A549 (cell line): ENCODE results near the gene SCAMP3. TPM values are rescaled to one million over a fixed set of nuclear protein-coding genes. Genes with fewer than 3 reads are reported as not detected.

Experiments
- ATAC-seq, 2 experiments: fragments of 200-7000 bp in 1 of 2; fragments of >200 bp in 1 of 2; cut with Nextera tagmentation in 1 of 2; cut with Tn5 transposase in 1 of 2; 3 replicates each; pipeline versions ENCODE4 v1.8.0 to v1.9.1; 2018 to 2020; ENCODE audit warnings: mild to moderate bottlenecking in 1 of 2, moderate library complexity in 1 of 2
- CTCF ChIA-PET: fragments of 300-600 bp; sonication (Branson Sonifier 250); formaldehyde crosslinking; extraction: SDS; loops from one replicate; lab custom pipeline; 2021; ENCODE audit warnings: antibody characterized with exemption, inconsistent platforms; lab: Yijun Ruan, JAX
- POLR2A ChIA-PET: fragments of 350-600 bp; formaldehyde crosslinking; extraction: SDS; loops from one replicate; lab custom pipeline; 2021; ENCODE audit warnings: antibody characterized with exemption, inconsistent platforms; lab: Yijun Ruan, JAX
- DNase-seq, 2 experiments: peaks; one replicate each; pipeline versions ENCODE4 v3.0.0 to v3.0.0-alpha.2; 2011 to 2016; ENCODE audit warnings: low read depth in 1 of 2, low spot score in 1 of 2
- FAIRE-seq: peaks from 2 replicates; lab custom pipeline; 2011; peaks lifted over from hg19 to GRCh38; lab: Jason Lieb, UNC
- H3K27ac ChIP-seq, 2 experiments: fragments of >200 bp; sonication (Bioruptor Twin); formaldehyde crosslinking; 3 replicates each; pipeline ENCODE4 v1.5.1; 2016 to 2017
- H3K4me1 ChIP-seq: fragments of >200 bp; sonication (Bioruptor Twin); formaldehyde crosslinking; 3 replicates; pipeline ENCODE4 v1.6.1; 2016
- H3K4me2 ChIP-seq: fragments of >200 bp; sonication (Bioruptor Twin); formaldehyde crosslinking; 3 replicates; pipeline ENCODE4 v1.6.1; 2016
- H3K4me3 ChIP-seq: fragments of >200 bp; sonication (Bioruptor Twin); formaldehyde crosslinking; 3 replicates; pipeline ENCODE4 v1.5.1; 2016
- H3K9me3 ChIP-seq: fragments of >200 bp; sonication (Bioruptor Twin); formaldehyde crosslinking; 3 replicates; pipeline ENCODE4 v1.6.1; 2016
- ATOH8 ChIP-seq: fragments of 250-450 bp; sonication (Bioruptor Pico); IDR thresholded peaks from 2 replicates; pipeline ENCODE4 v1.5.0; 2020; ENCODE audit warnings: low read depth, mild to moderate bottlenecking, moderate library complexity
- CBX2 ChIP-seq: fragments of 200-600 bp; sonication (generic); IDR thresholded peaks from 2 replicates; pipeline ENCODE4 v1.6.1; 2016; ENCODE audit warnings: low read depth, mild to moderate bottlenecking, borderline replicate concordance
- CEBPB ChIP-seq, 2 experiments: fragments of >200 bp in 1 of 2; sonication (Bioruptor Twin) in 1 of 2; formaldehyde crosslinking in 1 of 2; IDR thresholded peaks; 2 replicates each; pipeline ENCODE4 v1.6.1; 2012 to 2016
- CTCF ChIP-seq: fragments of >200 bp; sonication (Bioruptor Twin); formaldehyde crosslinking; IDR thresholded peaks from 3 replicates; pipeline ENCODE4 v1.5.1; 2016
- EHF ChIP-seq: fragments of 250-450 bp; sonication (Bioruptor Pico); IDR thresholded peaks from 2 replicates; pipeline ENCODE4 v1.5.0; 2020; ENCODE audit warnings: mild to moderate bottlenecking
- EHMT2 ChIP-seq: fragments of 200-600 bp; sonication (generic); IDR thresholded peaks from 2 replicates; pipeline ENCODE4 v1.6.1; 2016; ENCODE audit warnings: antibody characterized with exemption, low read depth, mild to moderate bottlenecking, moderate library complexity
- ELK1 ChIP-seq: fragments of 150-350 bp; IDR thresholded peaks from 2 replicates; pipeline ENCODE4 v1.6.1; 2014; ENCODE audit warnings: low read depth, mild to moderate bottlenecking, low read length
- EP300 ChIP-seq, 2 experiments: fragments of >200 bp; sonication (Bioruptor Twin); formaldehyde crosslinking; IDR thresholded peaks; 2 replicates in 1 of 2; 3 replicates in 1 of 2; pipeline ENCODE4 v1.6.1; 2016 to 2017
- FOSB ChIP-seq: fragments of 250-450 bp; sonication (Bioruptor Pico); IDR thresholded peaks from 2 replicates; pipeline ENCODE4 v1.5.0; 2020; ENCODE audit warnings: mild to moderate bottlenecking, moderate library complexity
- FOXS1 ChIP-seq: fragments of 250-450 bp; sonication (Bioruptor Pico); IDR thresholded peaks from 2 replicates; pipeline ENCODE4 v1.5.0; 2020; ENCODE audit warnings: mild to moderate bottlenecking, moderate library complexity
- GATA3 ChIP-seq: IDR thresholded peaks from 2 replicates; pipeline ENCODE4 v1.6.1; 2012; ENCODE audit warnings: borderline replicate concordance
- HDAC2 ChIP-seq: fragments of 200-600 bp; sonication (generic); IDR thresholded peaks from 2 replicates; pipeline ENCODE4 v1.6.1; 2016
- HMGXB4 ChIP-seq: fragments of 250-450 bp; sonication (Bioruptor Pico); IDR thresholded peaks from 2 replicates; pipeline ENCODE4 v1.5.0; 2021; ENCODE audit warnings: mild to moderate bottlenecking, moderate library complexity, borderline replicate concordance
- HOXB13 ChIP-seq: fragments of 250-450 bp; sonication (Bioruptor Pico); IDR thresholded peaks from 2 replicates; pipeline ENCODE4 v1.5.0; 2020; ENCODE audit warnings: low read depth, mild to moderate bottlenecking, moderate library complexity
- JUN ChIP-seq, 2 experiments: fragments of >200 bp; sonication (Bioruptor Twin); formaldehyde crosslinking; IDR thresholded peaks; 2 replicates in 1 of 2; 3 replicates in 1 of 2; pipeline ENCODE4 v1.6.1; 2016 to 2017
- KDM5A ChIP-seq: fragments of 200-600 bp; sonication (generic); IDR thresholded peaks from 2 replicates; pipeline ENCODE4 v1.6.1; 2016; ENCODE audit warnings: antibody characterized with exemption, mild to moderate bottlenecking
- MAFK ChIP-seq: fragments of 450-650 bp; IDR thresholded peaks from 2 replicates; pipeline ENCODE4 v1.6.1; 2014; ENCODE audit not compliant: partially characterized antibody
- MAX ChIP-seq: IDR thresholded peaks from 2 replicates; pipeline ENCODE4 v1.6.1; 2012
- MAZ ChIP-seq: fragments of 150-350 bp; IDR thresholded peaks from 2 replicates; pipeline ENCODE4 v1.6.1; 2014; ENCODE audit warnings: antibody characterized with exemption, low read depth, low read length, borderline replicate concordance
- MYC ChIP-seq: IDR thresholded peaks from 2 replicates; pipeline ENCODE4 v1.6.1; 2012; ENCODE audit warnings: mild to moderate bottlenecking, inconsistent platforms, low read length, improper control_type of control experiment, borderline replicate concordance
- NFE2L2 ChIP-seq: fragments of 150-350 bp; conservative IDR thresholded peaks from 2 replicates; pipeline ENCODE4 v1.6.1; 2014; ENCODE audit warnings: low read length
- NPAS2 ChIP-seq: fragments of 250-450 bp; sonication (Bioruptor Pico); IDR thresholded peaks from 2 replicates; pipeline ENCODE4 v1.8.0; 2022; ENCODE audit warnings: mild to moderate bottlenecking, moderate library complexity, borderline replicate concordance
- NR3C1 ChIP-seq: fragments of >200 bp; sonication (Bioruptor Twin); formaldehyde crosslinking; IDR thresholded peaks from 3 replicates; pipeline ENCODE4 v1.6.1; 2017
- PBX3 ChIP-seq: IDR thresholded peaks from 2 replicates; pipeline ENCODE4 v1.6.1; 2012
- POLR2AphosphoS2 ChIP-seq: conservative IDR thresholded peaks from 2 replicates; pipeline ENCODE4 v1.6.1; 2012; ENCODE audit warnings: low read length, improper control_type of control experiment, inconsistent platforms
- RAD21 ChIP-seq, 2 experiments: fragments of >200 bp in 1 of 2; sonication (Bioruptor Twin) in 1 of 2; formaldehyde crosslinking in 1 of 2; IDR thresholded peaks in 1 of 2; conservative IDR thresholded peaks in 1 of 2; 2 replicates in 1 of 2; 3 replicates in 1 of 2; pipeline ENCODE4 v1.6.1; 2012 to 2018; ENCODE audit warnings: inconsistent platforms in 1 of 2
- RCOR1 ChIP-seq: fragments of 150-350 bp; IDR thresholded peaks from 2 replicates; pipeline ENCODE4 v1.6.1; 2014; ENCODE audit warnings: antibody characterized with exemption, low read length, low read depth
- RFX5 ChIP-seq: fragments of 450-650 bp; IDR thresholded peaks from 2 replicates; pipeline ENCODE4 v1.7.1; 2014; ENCODE audit warnings: antibody characterized with exemption, mild to moderate bottlenecking, moderate library complexity
- RNF2 ChIP-seq: fragments of 200-600 bp; sonication (generic); IDR thresholded peaks from 2 replicates; pipeline ENCODE4 v1.6.1; 2016; ENCODE audit warnings: low read depth, mild to moderate bottlenecking, antibody characterized with exemption, moderate library complexity, borderline replicate concordance
- SMC3 ChIP-seq: fragments of >200 bp; sonication (Bioruptor Twin); formaldehyde crosslinking; IDR thresholded peaks from 3 replicates; pipeline ENCODE4 v1.6.1; 2018; ENCODE audit warnings: inconsistent platforms
- TFCP2L1 ChIP-seq: fragments of 250-450 bp; sonication (Bioruptor Pico); IDR thresholded peaks from 2 replicates; pipeline ENCODE4 v1.5.0; 2021; ENCODE audit warnings: mild to moderate bottlenecking
- ZFP36 ChIP-seq: fragments of 450-650 bp; IDR thresholded peaks from 2 replicates; pipeline ENCODE4 v1.6.1; 2014; ENCODE audit warnings: borderline replicate concordance; ENCODE audit not compliant: partially characterized antibody
- ZSCAN20 ChIP-seq: fragments of 250-450 bp; sonication (Bioruptor Pico); IDR thresholded peaks from 2 replicates; pipeline ENCODE4 v1.8.0; 2022; ENCODE audit warnings: mild to moderate bottlenecking, moderate library complexity
- WGBS: methylation state at CpG from one replicate; pipeline ENCODE4 v1.1.6; 2017; ENCODE audit errors: missing lambda C conversion rate; 5-methylcytosine and 5-hydroxymethylcytosine counted together
- polyA plus RNA-seq, 4 experiments: library from polyadenylated mRNA; depleted of rRNA in 3 of 4; stranded (reverse); fragments of >200 nt; fragmentation: RNase III in 1 of 4; extraction: RNeasy Plus Mini Kit Qiagen cat#74134 plus additional on column Dnase treatment in 1 of 4; gene quantifications; 2 replicates in 3 of 4; 3 replicates in 1 of 4; pipeline ENCODE4 v1.2.3, GENCODE V29; 2011 to 2017

The SCAMP3 gene
- polyA plus RNA-seq, 2 of the 4 experiments (the other 2 are of a cell fraction) = 75.9 to 135 TPM

- CTCF ChIA-PET = interaction anchor here (0.6 to 11.7 kb wide), 26 partner anchors 8 to 1549 kb away, joined by 3 to 102 read pairs (median 5); partner anchors contain the start of genes KRTCAP2 and SNAPIN
- TF ChIP-seq CEBPB (IDR thresholded peaks at IDR 0.05) = no peak
- TF ChIP-seq ELK1 = no peak
- no peak for TF ChIP-seq NR3C1
- no peak for TF ChIP-seq RCOR1
- TF ChIP-seq ZSCAN20 = no peak
- no peak for TF ChIP-seq NPAS2 (CRISPR knock-in tag)
- TF ChIP-seq RAD21 (conservative IDR thresholded peaks at IDR 0.05 in 1 of 2, IDR thresholded peaks at IDR 0.05 in 1 of 2) = peak; percentile 66 to 75
- no peak for TF ChIP-seq HOXB13 (CRISPR knock-in tag)
- TF ChIP-seq ATOH8 (CRISPR knock-in tag) = no peak
- no peak for TF ChIP-seq EHF (CRISPR knock-in tag)
- TF ChIP-seq CTCF = peak; percentile 84
- no peak for TF ChIP-seq HDAC2
- no peak for TF ChIP-seq TFCP2L1 (CRISPR knock-in tag)
- TF ChIP-seq MAZ = no peak
- TF ChIP-seq FOSB = no peak
- TF ChIP-seq MAFK = no peak
- no peak for TF ChIP-seq FOXS1 (CRISPR knock-in tag)
- no peak for TF ChIP-seq MYC
- no peak for TF ChIP-seq JUN (IDR thresholded peaks at IDR 0.05)
- TF ChIP-seq NFE2L2 = no peak
- 0 out of 2 replicates have a peak, but pooled peaks have one; percentile 40 for TF ChIP-seq MAX
- TF ChIP-seq CBX2 = no peak
- TF ChIP-seq ZFP36 = no peak
- no peak for TF ChIP-seq PBX3
- no peak for TF ChIP-seq EP300 (IDR thresholded peaks at IDR 0.05)
- no peak for TF ChIP-seq RFX5
- TF ChIP-seq RNF2 = no peak
- no peak for TF ChIP-seq EHMT2
- TF ChIP-seq POLR2AphosphoS2 = no peak
- TF ChIP-seq GATA3 = no peak
- TF ChIP-seq HMGXB4 (CRISPR knock-in tag) = no peak
- TF ChIP-seq SMC3 = peak; percentile 83
- TF ChIP-seq KDM5A = no peak
- POLR2A ChIA-PET = interaction anchor here (0.5 to 3.2 kb wide), 4 partner anchors 13 to 441 kb away, joined by 4 to 40 read pairs (median 10); partner anchors contain the start of gene KRTCAP2
- 22% methylated on average over 9 of the region's 13 CpGs for WGBS
- no peaks in the 10 kb centered on the region for H3K9me3 ChIP-seq
- H3K27ac ChIP-seq = peak overlapping the region; percentile 50 to 99
- FAIRE-seq (no peak), DNase-seq (peak; percentile 82 to 84), ATAC-seq (peak; percentile 62 to 69)
- no peak overlapping the region for H3K4me3 ChIP-seq
- peak overlapping the region; percentile 98 for H3K4me2 ChIP-seq
- H3K4me1 ChIP-seq = peaks cover 23% of the 10 kb centered on the region
Measured at GRCh38 chr1:155206891-155207805, 55.0 kb downstream of the SCAMP3 start.
